ENCODE data around the gene MMAB.

DNA sequence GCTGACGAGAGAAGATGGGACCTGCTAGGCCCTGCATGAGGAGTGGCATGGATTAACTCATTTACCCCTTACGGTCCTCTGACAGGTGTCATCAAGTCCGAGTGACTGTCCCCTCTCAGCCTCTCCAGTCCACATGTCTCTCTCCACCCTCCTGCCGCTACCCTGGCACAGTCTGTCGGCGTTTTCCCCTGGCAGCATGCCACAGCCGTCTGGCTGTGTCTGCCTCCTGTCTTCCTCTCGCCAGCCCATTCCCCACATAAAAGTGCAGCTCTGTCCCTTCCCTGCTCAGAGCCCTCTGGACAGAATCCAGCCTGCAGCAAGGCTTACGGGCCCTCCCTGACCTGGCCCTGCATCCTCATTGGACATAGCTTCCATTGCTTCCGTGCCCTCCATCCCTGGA, 50.2 kb downstream of the MMAB start:
- no peak for TF ChIP-seq CTCF (IDR thresholded peaks at IDR 0.05)
- TF ChIP-seq POLR2A (IDR thresholded peaks at IDR 0.05), result no peak
